MM.1S (cell line): Measurements from ENCODE around the gene SEPTIN7.

Source experiments
- EZH2 ChIP-seq: fragments of 300-600 bp; sonication (generic); optimal IDR thresholded peaks from 2 replicates; pipeline ENCODE3; 2017; ENCODE audit warnings: low read depth, mild to moderate bottlenecking, antibody characterized with exemption, low read length, mixed read lengths
- TF ChIP-seq, protein P1 (sequence below): fragments of 300-600 bp; sonication (generic); IDR thresholded peaks from 2 replicates; pipeline ENCODE4 v1.5.1; 2016; ENCODE audit warnings: antibody characterized with exemption, low read length, mixed read lengths

DNA sequence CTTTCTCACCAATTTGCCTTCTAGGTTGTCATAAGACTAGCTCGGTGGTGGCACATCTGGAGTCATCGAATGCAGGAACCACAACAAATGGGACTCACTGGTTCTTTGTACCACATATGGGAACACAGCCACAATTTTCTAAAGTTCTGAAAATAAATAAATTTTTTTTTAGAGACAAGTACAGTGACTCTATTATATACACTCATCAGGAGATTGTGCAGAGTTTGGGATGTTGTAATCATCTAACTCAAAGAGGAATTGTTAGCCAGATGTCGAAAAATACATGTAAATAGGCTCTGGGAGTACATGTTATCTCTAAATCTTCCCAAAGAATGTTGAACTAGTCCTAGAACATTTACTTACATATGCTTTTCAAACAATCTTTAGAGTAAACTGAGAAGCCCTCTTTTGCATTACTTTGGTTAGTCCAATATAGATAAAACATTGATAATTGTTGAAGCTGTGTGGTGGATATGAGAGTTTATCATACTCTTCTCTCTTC lies 19.6 kb upstream of the SEPTIN7 start:
- TF ChIP-seq, protein P1, sequence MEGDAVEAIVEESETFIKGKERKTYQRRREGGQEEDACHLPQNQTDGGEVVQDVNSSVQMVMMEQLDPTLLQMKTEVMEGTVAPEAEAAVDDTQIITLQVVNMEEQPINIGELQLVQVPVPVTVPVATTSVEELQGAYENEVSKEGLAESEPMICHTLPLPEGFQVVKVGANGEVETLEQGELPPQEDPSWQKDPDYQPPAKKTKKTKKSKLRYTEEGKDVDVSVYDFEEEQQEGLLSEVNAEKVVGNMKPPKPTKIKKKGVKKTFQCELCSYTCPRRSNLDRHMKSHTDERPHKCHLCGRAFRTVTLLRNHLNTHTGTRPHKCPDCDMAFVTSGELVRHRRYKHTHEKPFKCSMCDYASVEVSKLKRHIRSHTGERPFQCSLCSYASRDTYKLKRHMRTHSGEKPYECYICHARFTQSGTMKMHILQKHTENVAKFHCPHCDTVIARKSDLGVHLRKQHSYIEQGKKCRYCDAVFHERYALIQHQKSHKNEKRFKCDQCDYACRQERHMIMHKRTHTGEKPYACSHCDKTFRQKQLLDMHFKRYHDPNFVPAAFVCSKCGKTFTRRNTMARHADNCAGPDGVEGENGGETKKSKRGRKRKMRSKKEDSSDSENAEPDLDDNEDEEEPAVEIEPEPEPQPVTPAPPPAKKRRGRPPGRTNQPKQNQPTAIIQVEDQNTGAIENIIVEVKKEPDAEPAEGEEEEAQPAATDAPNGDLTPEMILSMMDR, result no peak
- TF ChIP-seq EZH2, result no peak
